HG03571 (cell line): Measurements from ENCODE around the gene RGP1.

Source experiments
- ATAC-seq: cut with Tn5 transposase; IDR thresholded peaks from one replicate; pipeline ENCODE4 v1.9.1; 2021; ENCODE audit not compliant: unreplicated experiment

The RGP1 gene

DNA sequence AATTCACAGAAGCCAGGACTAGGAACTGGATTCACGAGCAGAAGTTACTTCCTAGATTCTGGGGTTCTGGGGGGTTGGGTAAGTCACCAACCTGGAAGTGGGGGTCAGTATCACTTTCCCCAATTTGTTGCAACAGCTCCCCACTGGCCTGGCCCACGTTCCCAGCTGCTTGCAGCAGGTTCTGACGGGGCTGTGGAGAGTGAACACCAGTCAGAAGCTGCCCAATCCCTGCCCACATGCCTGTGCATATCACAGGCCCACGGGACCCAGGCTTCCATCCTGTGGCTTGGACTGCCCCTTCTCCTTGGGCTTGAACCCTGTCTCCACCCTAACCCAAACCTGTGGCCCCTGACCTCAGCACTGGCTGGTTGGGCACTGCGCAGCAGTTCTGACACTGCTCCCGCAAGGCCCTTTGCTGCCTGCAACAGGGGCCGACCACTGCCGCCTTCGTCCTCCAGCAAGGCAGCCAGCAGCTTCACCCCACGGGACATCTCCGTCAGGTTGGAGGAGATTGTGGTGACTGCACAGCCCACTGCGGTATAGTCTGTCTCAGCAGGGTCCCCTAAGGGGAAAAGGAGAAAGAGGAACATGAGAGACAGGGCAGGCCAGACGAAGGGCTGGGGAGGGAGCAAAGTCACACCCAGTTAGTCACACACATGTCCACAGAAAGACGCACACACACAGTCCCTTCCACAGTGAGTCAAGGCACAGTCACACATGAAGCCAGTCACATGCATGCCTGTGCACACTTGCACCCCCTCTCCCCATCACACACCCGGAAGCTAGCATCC, 30.2 kb upstream of the RGP1 start:
- ATAC-seq: no peak

DNA sequence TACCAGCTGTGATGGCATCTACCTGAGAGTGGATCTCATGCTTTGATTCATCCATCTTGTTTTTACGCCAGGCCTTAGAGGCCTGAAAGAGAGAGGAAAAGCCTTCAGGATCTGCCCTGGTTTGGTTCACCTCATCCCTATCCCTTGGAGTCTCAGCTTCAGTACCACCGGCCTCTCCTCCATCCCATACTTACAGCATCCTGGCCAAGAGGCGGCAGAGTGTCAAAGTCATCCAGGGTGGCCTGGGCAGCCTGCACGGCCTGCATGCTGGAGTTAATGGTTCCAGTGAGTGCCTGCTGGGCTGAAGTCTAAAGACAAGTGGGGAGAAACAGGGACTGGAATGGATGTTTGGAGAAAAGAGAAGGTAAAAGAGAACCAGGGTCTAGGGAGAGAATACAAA, 29.5 kb upstream of the RGP1 start:
- ATAC-seq: no peak

DNA sequence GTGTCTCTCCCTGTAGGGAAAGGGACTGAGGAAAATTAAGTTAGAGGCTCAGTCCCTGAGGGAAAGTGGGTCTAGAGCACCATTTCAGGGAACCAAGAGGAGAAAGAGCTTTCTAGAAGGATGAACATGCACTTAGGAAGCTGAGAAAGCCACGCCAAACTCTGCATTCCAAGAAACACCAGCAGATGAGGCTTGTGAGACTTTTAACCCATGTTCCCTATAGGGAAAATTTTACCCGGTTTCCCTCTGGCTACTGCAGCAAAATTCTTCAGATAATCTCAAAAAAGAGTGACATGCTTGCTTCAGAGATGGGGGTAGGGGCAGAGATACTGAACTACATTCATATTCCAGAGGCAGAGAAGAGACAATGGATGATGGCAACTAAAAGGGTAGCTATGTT, 25.7 kb upstream of the RGP1 start:
- no peak for ATAC-seq

DNA sequence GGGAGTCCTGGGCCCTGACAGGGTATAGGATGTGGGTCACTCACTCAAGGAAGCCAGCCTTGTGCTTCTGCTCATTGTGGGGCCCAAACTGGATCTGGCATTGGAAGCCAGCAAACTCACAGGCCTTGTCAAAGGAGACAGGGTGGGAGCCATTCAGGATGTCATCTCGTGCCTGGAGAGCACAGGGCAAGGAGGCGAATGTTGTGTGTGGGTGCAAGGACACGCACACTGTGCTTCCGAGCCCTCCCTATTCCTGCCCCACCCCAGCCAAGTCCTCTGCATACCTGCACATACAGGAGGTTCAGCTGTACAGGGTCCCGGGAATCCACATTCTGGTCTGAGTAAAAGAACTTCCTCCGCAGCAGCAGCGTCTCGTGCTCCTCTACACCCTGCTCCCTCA, 25.2 kb upstream of the RGP1 start:
- no peak for ATAC-seq

DNA sequence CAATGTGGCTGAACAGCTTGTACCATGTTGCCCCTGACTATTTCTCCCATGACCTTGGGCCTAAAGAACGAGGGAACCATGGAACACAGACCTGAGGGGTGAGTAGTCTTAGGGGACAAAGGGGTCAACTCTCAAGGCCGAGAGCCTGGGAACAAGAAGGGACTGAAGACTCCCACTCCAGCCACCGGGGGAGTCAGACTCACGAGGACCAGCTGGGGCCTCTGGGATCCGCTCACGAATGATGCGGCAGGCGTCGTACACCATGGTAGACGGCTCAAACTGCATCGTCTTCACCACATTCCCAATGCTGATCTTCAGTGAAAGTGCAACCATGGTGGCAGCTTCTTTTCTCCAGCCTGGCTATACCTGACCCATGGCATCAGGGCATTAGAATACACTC, 23.7 kb upstream of the RGP1 start:
- no peak for ATAC-seq

DNA sequence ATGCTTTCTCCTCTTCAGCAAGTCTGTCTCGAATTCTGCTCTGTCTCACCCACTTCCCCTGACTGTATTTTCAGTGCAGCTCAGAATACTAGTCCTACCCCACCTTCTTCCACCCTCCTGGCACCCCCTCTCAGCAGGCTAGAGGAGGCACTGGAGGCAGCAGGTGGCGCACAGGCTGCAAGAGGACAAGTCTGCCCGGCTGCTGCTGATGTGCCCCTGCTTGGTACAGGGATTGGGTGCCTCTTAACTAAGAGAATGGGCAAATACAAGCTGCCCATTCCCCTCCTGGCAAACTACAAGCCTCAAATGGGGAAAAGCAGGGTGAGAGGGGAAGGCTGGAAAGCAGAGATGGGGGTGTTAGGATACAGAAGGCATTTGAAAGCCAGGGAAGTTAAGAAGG, 22.2 kb upstream of the RGP1 start:
- no peak for ATAC-seq

DNA sequence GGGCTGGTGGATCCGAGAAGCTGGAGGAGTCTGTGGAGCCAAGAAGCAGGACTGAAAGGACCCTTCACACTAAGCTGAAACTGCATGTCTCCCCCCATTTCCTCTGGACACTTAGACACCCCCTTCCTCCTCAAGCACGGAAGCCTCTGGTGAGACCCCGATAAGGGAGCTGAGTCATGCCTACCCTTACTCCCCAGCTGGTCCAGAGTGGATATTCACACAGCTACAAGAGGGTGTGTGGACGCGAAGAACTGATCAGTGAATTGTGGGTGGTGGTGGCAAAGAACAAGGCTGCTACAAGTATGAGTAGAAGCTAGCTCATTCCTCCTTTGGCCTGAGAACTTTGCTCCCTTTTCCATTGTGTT, 21.4 kb upstream of the RGP1 start:
- no peak for ATAC-seq

DNA sequence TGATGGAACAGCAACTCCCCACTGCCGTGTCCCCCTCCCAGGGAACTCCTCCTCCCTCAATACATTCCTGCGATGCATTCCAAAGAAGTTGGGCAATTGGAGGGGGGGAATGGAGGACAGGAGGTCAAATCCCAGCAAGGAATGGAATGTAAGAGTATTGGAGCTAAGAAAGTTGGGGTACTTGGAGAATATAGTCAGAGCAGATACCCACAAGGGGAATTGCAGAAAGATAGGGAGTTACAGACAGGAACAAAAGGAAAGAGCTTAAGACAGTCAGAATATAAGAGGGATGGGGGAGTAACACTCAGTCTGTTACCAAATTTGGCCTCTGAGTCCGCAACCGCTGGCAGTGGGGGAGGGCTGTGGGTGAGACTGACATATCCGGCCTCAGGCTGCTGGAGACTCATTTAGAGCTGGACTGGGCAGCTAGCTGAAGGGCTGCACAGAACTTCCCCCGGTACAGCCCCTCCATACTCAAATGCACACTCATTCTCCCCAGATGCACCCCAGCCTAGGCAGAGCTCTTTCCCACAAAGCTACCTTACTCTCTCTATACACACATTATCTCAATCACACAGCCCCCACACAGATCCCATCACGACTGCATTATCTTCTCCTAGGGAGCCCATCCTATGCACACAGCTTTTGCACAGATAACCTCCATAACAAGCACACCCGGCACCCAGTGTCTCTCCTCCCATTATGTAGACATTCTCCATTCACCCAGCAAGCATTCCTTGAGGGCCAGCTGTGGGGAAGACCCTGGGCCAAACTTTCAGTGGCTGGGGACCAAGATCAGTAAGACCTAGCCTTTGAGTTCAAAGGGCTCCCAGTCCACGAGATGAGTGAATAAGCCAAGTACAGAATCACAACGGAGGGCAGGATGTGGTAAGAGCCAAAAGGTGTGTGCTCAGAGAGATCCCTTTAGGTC, 20.8 kb upstream of the RGP1 start:
- no peak for ATAC-seq

DNA sequence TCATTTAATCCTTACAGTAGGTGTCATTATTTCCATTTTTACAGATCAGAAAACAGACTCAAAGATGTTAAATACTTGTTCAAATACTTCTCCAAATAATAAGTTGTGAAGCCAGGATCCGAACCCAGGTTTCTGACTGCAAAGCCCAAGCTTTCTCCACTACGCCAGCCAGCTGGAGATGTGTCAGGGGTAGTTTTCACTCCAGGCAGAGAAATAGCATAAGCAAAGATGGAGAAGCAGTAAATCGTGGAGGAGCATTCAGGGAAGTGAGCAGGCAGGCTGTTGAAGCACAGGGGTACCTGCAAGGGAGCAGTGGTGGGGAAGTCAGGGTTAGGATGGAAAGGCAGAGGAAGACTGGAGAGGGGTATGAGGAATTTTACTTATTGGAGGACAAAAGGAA, 20.0 kb upstream of the RGP1 start:
- ATAC-seq: no peak

DNA sequence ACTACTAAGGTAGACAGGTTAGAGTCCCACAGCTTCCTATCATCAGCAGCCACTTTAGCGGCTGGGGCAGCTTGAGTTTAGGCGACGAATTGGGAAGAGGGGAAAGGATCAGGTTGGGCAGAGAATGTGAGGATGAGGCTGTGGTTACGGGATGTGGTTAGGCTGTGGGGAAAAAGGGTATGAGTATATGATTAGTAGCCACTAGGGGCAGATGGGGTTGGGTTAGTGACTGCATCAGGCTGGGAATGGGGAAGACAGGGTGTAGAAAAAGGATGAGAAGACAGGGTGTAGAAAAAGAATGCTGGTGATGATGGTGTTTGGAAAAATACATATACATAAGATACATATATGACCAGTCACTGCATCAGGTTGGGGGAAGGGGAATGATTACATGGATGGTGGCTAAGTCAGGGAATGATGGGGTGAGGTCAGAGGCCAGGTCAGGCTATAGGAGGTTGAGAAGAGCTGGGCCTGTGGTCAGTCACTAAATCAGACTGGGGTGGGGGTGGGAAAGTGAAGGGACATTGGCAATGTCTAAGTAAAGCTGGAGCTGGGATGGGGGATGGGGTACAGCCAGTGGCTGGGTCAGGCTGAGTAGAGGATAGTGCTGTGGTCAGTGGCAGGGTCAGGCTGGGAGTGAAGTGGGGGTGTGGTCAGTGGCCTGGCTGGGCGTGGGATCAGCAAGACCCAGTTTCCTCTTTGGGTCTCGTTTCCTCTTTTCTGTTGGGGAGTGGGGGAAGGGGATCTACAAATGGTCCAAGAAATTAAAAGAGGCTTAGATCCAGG, 19.2 kb upstream of the RGP1 start:
- ATAC-seq: no peak

DNA sequence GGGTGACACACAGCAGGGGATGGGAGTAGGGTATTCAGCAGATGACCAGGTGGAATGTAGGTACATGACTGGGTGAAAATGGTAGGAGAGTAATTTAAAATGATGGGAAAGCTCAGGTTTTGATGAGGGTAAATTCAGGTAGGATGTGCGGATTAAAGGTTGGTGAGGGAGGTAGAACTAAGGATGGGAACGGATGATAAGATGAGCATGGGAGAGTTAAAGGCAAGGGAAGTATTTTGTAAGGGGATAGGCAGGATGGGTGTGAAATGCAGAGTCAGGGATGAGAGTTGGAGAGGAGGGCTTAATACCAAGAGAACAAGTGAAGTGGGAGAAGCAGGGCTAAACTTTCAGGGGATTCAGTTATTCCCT, 18.6 kb upstream of the RGP1 start:
- ATAC-seq: no peak

DNA sequence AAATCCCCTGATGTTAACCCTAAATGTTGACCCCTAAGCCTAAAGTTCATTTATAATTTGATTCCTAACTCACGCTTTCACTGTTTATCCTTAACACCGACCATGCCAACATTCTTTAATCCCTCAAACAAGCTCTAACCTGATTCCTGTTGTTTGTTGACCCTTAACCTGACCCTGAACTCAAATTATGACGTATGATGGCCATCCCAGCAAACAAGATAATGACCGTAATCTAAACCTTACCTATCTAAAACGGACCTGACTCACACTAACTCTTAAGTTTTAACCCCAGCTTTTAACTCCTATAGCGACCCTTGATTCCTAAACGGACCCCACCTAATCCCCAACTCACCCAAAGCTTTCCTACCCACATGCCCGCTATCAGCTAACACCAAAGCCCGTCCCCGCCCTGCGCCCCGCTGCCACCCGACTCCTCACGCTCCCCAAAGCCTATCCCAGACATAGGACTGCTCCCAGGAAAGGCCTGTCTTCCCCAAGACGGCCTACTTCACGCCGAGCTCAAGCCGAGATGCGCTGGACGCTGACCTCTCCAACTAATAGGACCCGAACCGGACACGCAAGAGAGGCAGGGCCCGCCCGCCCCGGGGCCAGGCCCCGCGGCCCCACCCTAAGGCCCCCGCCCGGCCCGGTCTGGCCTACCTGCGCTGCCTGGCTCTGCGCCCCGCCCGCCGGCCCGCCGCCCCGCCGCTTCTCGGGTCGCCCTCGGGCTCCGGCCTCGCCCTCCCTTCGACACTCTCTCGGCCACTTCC, 17.5 kb upstream of the RGP1 start:
- no peak for ATAC-seq

DNA sequence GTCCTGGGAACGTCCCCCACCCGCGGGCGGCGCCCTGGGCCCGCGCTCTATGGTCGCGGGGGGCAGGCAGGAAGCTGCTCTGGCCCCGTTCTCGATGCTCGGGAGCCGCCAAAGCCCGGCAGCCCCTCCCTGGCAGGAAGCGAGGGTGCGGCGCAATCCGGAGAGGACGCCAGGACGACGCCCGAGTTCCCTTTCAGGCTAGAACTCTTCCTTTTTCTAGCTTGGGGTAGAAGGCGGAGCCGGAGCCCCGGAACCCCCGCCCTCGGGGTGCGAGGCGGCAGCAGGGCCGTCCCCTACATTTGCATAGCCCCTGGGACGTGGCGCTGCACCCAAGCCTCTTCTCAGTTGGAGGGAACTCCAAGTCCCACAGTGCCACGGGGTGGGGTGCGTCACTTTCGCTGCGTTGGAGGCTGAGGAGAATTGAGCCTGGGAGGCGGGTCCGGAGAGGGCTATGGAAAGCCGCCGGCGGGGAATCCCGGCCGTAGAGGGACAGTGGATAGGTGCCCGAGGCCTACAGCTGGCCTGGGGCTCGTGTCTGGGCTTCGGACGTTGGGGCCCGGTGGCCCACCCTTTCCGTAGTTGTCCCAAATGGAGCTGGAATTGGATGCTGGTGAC, 16.8 kb upstream of the RGP1 start, which contains the start of the genes CREB3 and TLN1:
CREB3 (plus strand) TSS at position 482 of the 615 bp plus-strand sequence; CDS start at position 589, 107 bp downstream.
TLN1 (minus strand) TSS at position 11 of the 615 bp plus-strand sequence. CDS start 6,501 bp downstream, outside the sequence.
- ATAC-seq: peak; percentile 77

DNA sequence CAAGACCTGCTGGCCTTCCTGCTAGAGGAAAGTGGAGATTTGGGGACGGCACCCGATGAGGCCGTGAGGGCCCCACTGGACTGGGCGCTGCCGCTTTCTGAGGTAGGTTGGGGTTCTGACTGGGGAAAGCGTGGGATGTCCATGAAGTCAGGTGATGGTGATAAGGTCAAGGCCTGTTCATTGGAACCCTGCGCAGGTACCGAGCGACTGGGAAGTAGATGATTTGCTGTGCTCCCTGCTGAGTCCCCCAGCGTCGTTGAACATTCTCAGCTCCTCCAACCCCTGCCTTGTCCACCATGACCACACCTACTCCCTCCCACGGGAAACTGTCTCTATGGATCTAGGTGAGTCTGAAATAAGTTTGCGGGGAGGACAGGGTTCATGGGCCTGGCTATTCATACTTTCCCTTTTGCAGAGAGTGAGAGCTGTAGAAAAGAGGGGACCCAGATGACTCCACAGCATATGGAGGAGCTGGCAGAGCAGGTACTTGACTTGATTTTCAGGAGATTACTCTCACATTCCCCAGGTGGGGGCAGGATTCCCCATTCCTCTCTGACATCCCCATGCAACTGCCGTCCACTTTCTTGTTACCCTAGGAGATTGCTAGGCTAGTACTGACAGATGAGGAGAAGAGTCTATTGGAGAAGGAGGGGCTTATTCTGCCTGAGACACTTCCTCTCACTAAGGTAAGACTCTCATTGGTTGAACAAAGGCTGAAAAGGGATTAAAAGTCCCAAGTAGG, 16.1 kb upstream of the RGP1 start:
- ATAC-seq: no peak

DNA sequence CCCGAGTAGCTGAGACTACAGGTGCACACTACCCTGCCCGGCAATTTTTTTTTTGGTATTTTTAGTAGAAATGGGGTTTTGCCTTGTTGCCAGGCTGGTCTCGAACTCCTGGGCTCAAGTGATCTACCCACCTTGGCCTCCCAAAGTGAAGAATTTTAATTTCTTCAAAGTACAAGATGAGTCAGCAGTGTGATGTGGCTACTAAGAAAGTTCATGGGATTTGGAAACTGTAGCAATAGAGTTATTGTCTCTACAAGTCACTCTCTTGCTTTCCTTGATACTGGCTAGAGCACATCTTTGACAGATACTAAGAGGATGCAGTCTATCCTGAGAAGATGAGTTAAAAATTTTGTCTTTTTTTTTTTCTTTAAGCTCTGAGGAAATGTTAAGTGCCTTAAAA, 15.0 kb upstream of the RGP1 start:
- ATAC-seq: no peak

DNA sequence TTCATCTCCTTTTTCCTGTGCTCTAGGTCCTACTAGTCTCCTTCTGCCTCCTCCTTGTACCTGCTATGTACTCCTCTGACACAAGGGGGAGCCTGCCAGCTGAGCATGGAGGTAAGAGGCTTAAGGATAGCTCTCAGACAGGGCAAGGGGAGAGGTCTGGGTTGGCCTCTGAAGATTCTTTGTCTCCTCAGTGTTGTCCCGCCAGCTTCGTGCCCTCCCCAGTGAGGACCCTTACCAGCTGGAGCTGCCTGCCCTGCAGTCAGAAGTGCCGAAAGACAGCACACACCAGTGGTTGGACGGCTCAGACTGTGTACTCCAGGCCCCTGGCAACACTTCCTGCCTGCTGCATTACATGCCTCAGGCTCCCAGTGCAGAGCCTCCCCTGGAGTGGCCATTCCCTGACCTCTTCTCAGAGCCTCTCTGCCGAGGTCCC, 12.9 kb upstream of the RGP1 start:
- ATAC-seq: no peak

DNA sequence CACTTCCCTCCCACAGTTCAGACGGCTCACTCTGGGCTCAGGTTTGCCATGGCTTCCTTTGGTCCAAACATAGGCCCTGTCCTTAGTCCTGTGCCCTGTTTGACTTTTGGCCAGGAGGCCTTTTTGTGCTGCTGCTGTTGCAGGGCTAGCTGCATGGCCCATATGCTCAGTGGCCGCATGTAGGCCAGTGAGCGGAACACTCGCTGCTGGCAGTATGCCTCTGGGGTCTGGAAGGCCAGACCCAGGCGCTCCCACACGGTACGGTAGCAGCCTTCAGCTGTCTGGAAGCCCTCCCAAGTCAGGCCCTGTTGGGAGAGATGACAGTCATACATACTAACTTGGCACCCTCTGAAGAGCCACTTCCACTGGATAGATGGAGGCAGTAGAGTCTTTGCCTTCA, 11.9 kb upstream of the RGP1 start:
- ATAC-seq: no peak

DNA sequence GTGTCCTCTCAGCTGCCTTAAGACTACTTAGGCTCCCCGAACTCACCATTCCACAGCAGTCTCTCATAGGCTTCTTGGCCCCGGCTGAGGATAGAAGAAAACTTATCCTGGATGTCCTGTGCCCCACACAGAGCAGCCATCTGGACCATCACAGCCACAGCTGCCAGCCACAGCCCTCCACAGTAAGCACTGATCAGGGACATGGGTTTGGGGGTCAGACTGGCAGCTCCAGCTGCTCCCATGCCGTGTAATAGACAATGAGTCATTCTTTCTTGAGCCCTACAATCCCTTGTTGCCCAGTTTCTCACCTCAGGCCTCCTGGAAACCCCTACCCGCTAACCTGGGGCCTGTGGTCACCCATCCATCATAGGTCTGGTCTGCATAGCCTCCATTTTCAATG, 10.9 kb upstream of the RGP1 start:
- no peak for ATAC-seq

DNA sequence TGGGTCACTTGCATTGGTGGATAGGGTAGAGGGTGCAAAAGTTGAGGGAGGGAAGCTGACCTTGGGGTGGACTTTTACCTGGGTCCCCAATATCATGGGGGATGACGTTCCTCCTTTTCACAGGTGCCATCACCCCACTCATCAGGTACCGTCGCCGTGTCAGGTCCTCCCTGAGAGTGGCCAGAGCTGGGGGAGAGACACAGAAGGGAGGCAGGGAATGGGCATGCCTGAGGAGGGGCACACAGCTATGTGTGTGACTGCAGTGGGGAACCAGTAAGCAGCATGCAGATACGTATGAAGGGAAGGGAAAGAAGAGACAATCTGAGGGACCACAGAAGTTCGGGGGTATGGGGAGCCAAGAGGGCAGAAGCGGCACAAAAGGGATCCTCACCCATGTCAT, 10.2 kb upstream of the RGP1 start:
- no peak for ATAC-seq
